IMR-90 (cell line): ENCODE measurements around the gene FBXO41. TPM values are rescaled to one million over a fixed set of nuclear protein-coding genes. Genes with fewer than 3 reads are reported as not detected.

Experiments
- ATAC-seq: fragments of 200-7000 bp; cut with Tn5 transposase; 2 replicates; pipeline ENCODE4 v1.9.1; 2020; ENCODE audit warnings: low read depth, mild to moderate bottlenecking, moderate library complexity
- BruUV-seq: library from RNA; stranded (reverse); fragments of 400-500 nt; replicated peaks from 2 replicates; lab custom pipeline; 2021; lab: Mats Ljungman, UMichigan
- CTCF ChIA-PET: fragments of 300-600 bp; formaldehyde crosslinking; extraction: SDS; loops from one replicate; lab custom pipeline; 2021; ENCODE audit warnings: antibody characterized with exemption; lab: Yijun Ruan, JAX
- POLR2A ChIA-PET: fragments of 300-600 bp; sonication (Branson Sonifier 250); formaldehyde crosslinking; loops from one replicate; lab custom pipeline; 2022; ENCODE audit warnings: antibody characterized with exemption; ENCODE audit not compliant: unreplicated experiment; lab: Charles Lee
- DNase-seq: peaks from one replicate; pipeline ENCODE4 v3.0.0; 2013
- H2AFZ ChIP-seq: replicated peaks from 2 replicates; pipeline ENCODE3; 2013; ENCODE audit warnings: low read length, mild to moderate bottlenecking; ENCODE audit not compliant: poor library complexity
- H2AK5ac ChIP-seq: 2 replicates; pipeline ENCODE4 v1.6.1; 2013; ENCODE audit warnings: low read depth, low read length, inconsistent platforms
- H2AK9ac ChIP-seq: replicated peaks from 2 replicates; pipeline ENCODE3; 2013; ENCODE audit warnings: mild to moderate bottlenecking, low read depth, low read length, moderate library complexity; ENCODE audit not compliant: poor library complexity
- H2BK120ac ChIP-seq: 2 replicates; pipeline ENCODE4 v1.6.1; 2013; ENCODE audit warnings: low read depth, low read length, inconsistent platforms
- H2BK15ac ChIP-seq: 3 replicates; pipeline ENCODE4 v1.6.1; 2013; ENCODE audit warnings: low read depth, low read length, inconsistent platforms
- H2BK20ac ChIP-seq: 2 replicates; pipeline ENCODE4 v1.6.1; 2013; ENCODE audit warnings: low read depth, mild to moderate bottlenecking, inconsistent platforms, low read length, moderate library complexity
- H2BK5ac ChIP-seq: 2 replicates; pipeline ENCODE4 v1.6.1; 2013; ENCODE audit warnings: mild to moderate bottlenecking, low read depth, low read length, inconsistent platforms; ENCODE audit not compliant: poor library complexity, severe bottlenecking
- H3K14ac ChIP-seq: replicated peaks from 2 replicates; pipeline ENCODE4 v1.6.1; 2013; ENCODE audit warnings: low read depth, low read length, inconsistent platforms
- H3K18ac ChIP-seq: 2 replicates; pipeline ENCODE4 v1.6.1; 2013; ENCODE audit warnings: low read depth, low read length, control low read depth
- H3K23ac ChIP-seq: 2 replicates; pipeline ENCODE4 v1.6.1; 2013; ENCODE audit warnings: low read depth, low read length, inconsistent platforms
- H3K27ac ChIP-seq: 2 replicates; pipeline ENCODE4 v1.5.1; 2013; ENCODE audit warnings: mild to moderate bottlenecking, control low read depth, low read length; ENCODE audit not compliant: insufficient read depth
- H3K27me3 ChIP-seq: 2 replicates; pipeline ENCODE4 v1.6.1; 2013; ENCODE audit warnings: low read length; ENCODE audit not compliant: control insufficient read depth, insufficient read depth
- H3K36me3 ChIP-seq: 2 replicates; pipeline ENCODE4 v1.6.1; 2013; ENCODE audit warnings: low read length, mixed read lengths; ENCODE audit not compliant: control insufficient read depth, insufficient read depth
- H3K4ac ChIP-seq: 2 replicates; pipeline ENCODE4 v1.6.1; 2013; ENCODE audit warnings: low read depth, low read length, inconsistent platforms
- H3K4me1 ChIP-seq: 2 replicates; pipeline ENCODE4 v1.6.1; 2013; ENCODE audit warnings: low read length, mixed read lengths; ENCODE audit not compliant: control insufficient read depth, insufficient read depth
- H3K4me2 ChIP-seq: 2 replicates; pipeline ENCODE4 v1.6.1; 2013; ENCODE audit warnings: low read depth, mild to moderate bottlenecking, control low read depth, low read length, moderate library complexity
- H3K4me3 ChIP-seq: 2 replicates; pipeline ENCODE4 v1.5.1; 2013; ENCODE audit warnings: low read depth, mild to moderate bottlenecking, control low read depth, low read length, moderate library complexity; ENCODE audit not compliant: insufficient read depth
- H3K56ac ChIP-seq: 2 replicates; pipeline ENCODE4 v1.6.1; 2013; ENCODE audit warnings: low read length, inconsistent platforms; ENCODE audit not compliant: insufficient read depth; ENCODE audit errors: extremely low read depth
- H3K79me1 ChIP-seq, 2 experiments: 2 replicates each; pipeline ENCODE4 v1.6.1; 2013; ENCODE audit warnings: low read length in 2 of 2, inconsistent platforms in 1 of 2, low read depth in 1 of 2
- H3K9ac ChIP-seq: 2 replicates; pipeline ENCODE4 v1.6.1; 2013; ENCODE audit warnings: low read depth, low read length, control low read depth
- H3K9me1 ChIP-seq: 2 replicates; pipeline ENCODE4 v1.6.1; 2013; ENCODE audit warnings: low read length, inconsistent platforms; ENCODE audit not compliant: insufficient read depth
- H3K9me3 ChIP-seq: 2 replicates; pipeline ENCODE4 v1.6.1; 2013; ENCODE audit warnings: low read length; ENCODE audit not compliant: control insufficient read depth, insufficient read depth
- H4K20me1 ChIP-seq: 2 replicates; pipeline ENCODE4 v1.6.1; 2013; ENCODE audit warnings: low read length, inconsistent platforms; ENCODE audit not compliant: insufficient read depth
- H4K5ac ChIP-seq: 2 replicates; pipeline ENCODE4 v1.6.1; 2013; ENCODE audit warnings: mild to moderate bottlenecking, low read depth, low read length, control low read depth
- H4K8ac ChIP-seq, 2 experiments: 2 replicates each; pipeline ENCODE4 v1.6.1; 2013; ENCODE audit warnings: low read depth in 2 of 2, low read length in 2 of 2, control low read depth in 1 of 2, inconsistent platforms in 1 of 2
- H4K91ac ChIP-seq: 2 replicates; pipeline ENCODE4 v1.6.1; 2013; ENCODE audit warnings: low read depth, low read length, inconsistent platforms; ENCODE audit not compliant: insufficient read depth
- BHLHE40 ChIP-seq: fragments of 150-350 bp; IDR thresholded peaks from 2 replicates; pipeline ENCODE4 v1.6.1; 2016; ENCODE audit warnings: mild to moderate bottlenecking, low read depth, low read length
- CEBPB ChIP-seq: IDR thresholded peaks from 2 replicates; pipeline ENCODE4 v1.6.1; 2012; ENCODE audit warnings: low read depth, low read length, improper control_type of control experiment
- CHD1 ChIP-seq: IDR thresholded peaks from 2 replicates; pipeline ENCODE4 v1.6.1; 2012; ENCODE audit warnings: low read depth, low read length, improper control_type of control experiment
- CTCF ChIP-seq: conservative IDR thresholded peaks from 2 replicates; pipeline ENCODE4 v1.5.1; 2012; ENCODE audit warnings: mild to moderate bottlenecking, low read depth, low read length, improper control_type of control experiment
- ELK1 ChIP-seq: fragments of 150-350 bp; IDR thresholded peaks from 2 replicates; pipeline ENCODE4 v1.6.1; 2016; ENCODE audit warnings: low read depth, mild to moderate bottlenecking, low read length, moderate library complexity, borderline replicate concordance
- FOS ChIP-seq: fragments of 150-350 bp; IDR thresholded peaks from 2 replicates; pipeline ENCODE4 v1.6.1; 2016; ENCODE audit warnings: low read depth, low read length
- MAFK ChIP-seq: IDR thresholded peaks from 2 replicates; pipeline ENCODE4 v1.6.1; 2012; ENCODE audit warnings: low read depth, low read length, improper control_type of control experiment
- MAZ ChIP-seq: IDR thresholded peaks from 2 replicates; pipeline ENCODE4 v1.6.1; 2012; ENCODE audit warnings: low read depth, mild to moderate bottlenecking, low read length, improper control_type of control experiment, moderate library complexity, borderline replicate concordance
- MXI1 ChIP-seq: IDR thresholded peaks from 2 replicates; pipeline ENCODE4 v1.6.1; 2012; ENCODE audit warnings: low read depth, mild to moderate bottlenecking, low read length, moderate library complexity, borderline replicate concordance
- NFE2L2 ChIP-seq: fragments of 150-350 bp; IDR thresholded peaks from 2 replicates; pipeline ENCODE4 v1.6.1; 2016; ENCODE audit warnings: low read depth, mild to moderate bottlenecking, low read length
- POLR2A ChIP-seq: IDR thresholded peaks from 2 replicates; pipeline ENCODE4 v1.6.1; 2012; ENCODE audit warnings: mild to moderate bottlenecking, low read depth, low read length
- RAD21 ChIP-seq: IDR thresholded peaks from 2 replicates; pipeline ENCODE4 v1.6.1; 2012; ENCODE audit warnings: low read length, improper control_type of control experiment
- RCOR1 ChIP-seq: IDR thresholded peaks from 2 replicates; pipeline ENCODE4 v1.6.1; 2012; ENCODE audit warnings: mild to moderate bottlenecking, low read length, improper control_type of control experiment; ENCODE audit not compliant: insufficient replicate concordance
- RFX5 ChIP-seq: IDR thresholded peaks from 2 replicates; pipeline ENCODE4 v1.8.0; 2012; ENCODE audit warnings: low read depth, mild to moderate bottlenecking, low read length, moderate library complexity
- SMC3 ChIP-seq: fragments of 150-350 bp; IDR thresholded peaks from 2 replicates; pipeline ENCODE4 v1.6.1; 2016; ENCODE audit warnings: low read depth, mild to moderate bottlenecking, antibody characterized with exemption, low read length, moderate library complexity
- USF2 ChIP-seq: fragments of 150-350 bp; IDR thresholded peaks from 2 replicates; pipeline ENCODE4 v1.6.1; 2017; ENCODE audit warnings: mild to moderate bottlenecking, antibody characterized with exemption, low read length, low read depth
- WGBS, 2 experiments: methylation state at CpG; one replicate each; pipeline versions ENCODE4 v1.1.5 to v1.1.7; 2013; ENCODE audit warnings: missing lambda C conversion rate in 2 of 2; ENCODE audit not compliant: insufficient read length in 1 of 2; ENCODE audit errors: extremely low coverage in 2 of 2; 5-methylcytosine and 5-hydroxymethylcytosine counted together
- dilution Hi-C: fragments of 300-500 bp; cut with HindIII; formaldehyde crosslinking; loops from one replicate; pipeline ENCODE4 v1.14.3; 2018; ENCODE audit warnings: low sequenced_read_pairs; ENCODE audit not compliant: unreplicated experiment
- in situ Hi-C: fragments of 300-500 bp; cut with MboI; formaldehyde crosslinking; loops from 3 replicates; pipeline ENCODE4 v1.14.3; 2019; ENCODE audit warnings: low sequenced_read_pairs, inconsistent platforms, mixed read lengths
- intact Hi-C: fragments of 100-400 bp; cut with micrococcal nuclease; formaldehyde crosslinking; loops from 2 replicates; pipeline ENCODE4 v1.10.0; 2022
- polyA plus RNA-seq, 3 experiments: library from polyadenylated mRNA; depleted of rRNA; stranded (reverse); fragments of >200 nt; gene quantifications; 2 replicates each; pipeline ENCODE4 v1.2.3, GENCODE V29; 2012; ENCODE audit warnings: low replicate concordance in 1 of 3
- total RNA-seq: library from RNA; depleted of rRNA; stranded (reverse); fragments of >200 nt; gene quantifications from 2 replicates; pipeline ENCODE4 v1.2.3, GENCODE V29; 2012

FBXO41 gene
- total and polyA plus RNA-seq, 2 of the 4 experiments (the other 2 are of a cell fraction) = 0.54 to 3.7 TPM

GRCh38 chr2:73210019-73210418, 74.3 kb downstream of the FBXO41 start:
- no peak overlapping the region for H3K23ac ChIP-seq
- peaks cover 3% of the 10 kb centered on the region; the same call in 1 of the 2 replicates for H3K4me1 ChIP-seq
- H4K91ac ChIP-seq = no peak overlapping the region
- peaks cover 0 to 9% of the 10 kb centered on the region in 2 experiments; a peak in 2 of 4 replicates for H3K79me1 ChIP-seq
- intact Hi-C loops = no loop called here
- no peak overlapping the region for H3K14ac ChIP-seq
- no peak overlapping the region for H3K4ac ChIP-seq
- no peaks in the 10 kb centered on the region for H3K36me3 ChIP-seq
- H3K4me2 ChIP-seq = no peak overlapping the region
- 69% methylated on average over 4 of the region's 4 CpGs; no CpG with 5 or more reads in 1 of the 2 experiments for WGBS, 2 experiments
- no TSS peak for BruUV-seq
- no peak overlapping the region for H3K56ac ChIP-seq
- no peak overlapping the region for H2BK120ac ChIP-seq
- no peak overlapping the region for H3K27ac ChIP-seq
- CTCF ChIA-PET = no interaction called here
- H4K5ac ChIP-seq = no peak overlapping the region
- H4K20me1 ChIP-seq = no peaks in the 10 kb centered on the region
- H3K27me3 ChIP-seq = peaks cover 24% of the 10 kb centered on the region
- H2BK15ac ChIP-seq = no peak overlapping the region
- no peak overlapping the region for H2AK9ac ChIP-seq
- ATAC-seq (no peak), DNase-seq (no peak)
- no peak overlapping the region for H3K9ac ChIP-seq
- POLR2A ChIA-PET = no interaction called here
- H2AFZ ChIP-seq = no peak overlapping the region
- H4K8ac ChIP-seq = no peak overlapping the region
- dilution Hi-C loops = no loop called here
- no peaks in the 10 kb centered on the region for H3K9me3 ChIP-seq
- H3K4me3 ChIP-seq = no peak overlapping the region
- no peak overlapping the region for H2AK5ac ChIP-seq
- in situ Hi-C loops = no loop called here
- TF ChIP-seq USF2 (no peak), CTCF (no peak), MAFK (no peak), MAZ (no peak), RCOR1 (no peak), ELK1 (no peak), SMC3 (no peak), POLR2A (no peak), CEBPB (no peak), FOS (no peak), BHLHE40 (no peak), NFE2L2 (no peak), RFX5 (no peak), CHD1 (no peak), MXI1 (no peak), RAD21 (no peak)
- no peaks in the 10 kb centered on the region for H3K9me1 ChIP-seq
- no peak overlapping the region for H2BK20ac ChIP-seq
- no peak overlapping the region for H2BK5ac ChIP-seq
- H3K18ac ChIP-seq = no peak overlapping the region
